NCI-H146 treated with DMSO at 0.1 percent for 48 hours (cell line): ENCODE results near the gene OGFOD3.

ENCODE experiments used
- DNase-seq: peaks from one replicate; lab custom pipeline; 2025; ENCODE audit not compliant: unreplicated experiment; lab: John Stamatoyannopoulos, UW

OGFOD3 gene

GRCh38 chr17:82406131-82406671 is 12.2 kb downstream of the OGFOD3 start:
- no peak for DNase-seq

- no peak for DNase-seq
Measured at GRCh38 chr17:82405051-82405450, 13.3 kb downstream of the OGFOD3 start.

- DNase-seq = no peak
Measured at GRCh38 chr17:82403662-82404660, 14.4 kb downstream of the OGFOD3 start.

GRCh38 chr17:82402865-82403264 is 15.5 kb downstream of the OGFOD3 start:
- no peak for DNase-seq

GRCh38 chr17:82400830-82401229 is 17.6 kb downstream of the OGFOD3 start:
- DNase-seq = no peak

GRCh38 chr17:82400206-82400605 is 18.2 kb downstream of the OGFOD3 start:
- DNase-seq = no peak

- no peak for DNase-seq
Measured at GRCh38 chr17:82399601-82400101, 18.7 kb downstream of the OGFOD3 start.

- no peak for DNase-seq
Measured at GRCh38 chr17:82399041-82399441, 19.3 kb downstream of the OGFOD3 start.

- DNase-seq = no peak
Measured at GRCh38 chr17:82397449-82398335, 20.7 kb downstream of the OGFOD3 start.

GRCh38 chr17:82396601-82397435 is 21.6 kb downstream of the OGFOD3 start:
- no peak for DNase-seq

GRCh38 chr17:82394278-82394677 is 24.1 kb downstream of the OGFOD3 start:
- DNase-seq = no peak

- no peak for DNase-seq
Measured at GRCh38 chr17:82392941-82393340, 25.4 kb downstream of the OGFOD3 start.

GRCh38 chr17:82392209-82392920 is 26.0 kb downstream of the OGFOD3 start:
- DNase-seq = no peak

- no peak for DNase-seq
Measured at GRCh38 chr17:82391496-82392066, 26.8 kb downstream of the OGFOD3 start.

GRCh38 chr17:82390860-82391435 is 27.4 kb downstream of the OGFOD3 start:
- no peak for DNase-seq

GRCh38 chr17:82390015-82390859 is 28.1 kb downstream of the OGFOD3 start:
- DNase-seq = no peak

GRCh38 chr17:82389379-82389778 is 29.0 kb downstream of the OGFOD3 start:
- no peak for DNase-seq

- DNase-seq = no peak
Measured at GRCh38 chr17:82388922-82389283, 29.5 kb downstream of the OGFOD3 start.
